Breast epithelium (tissue), 4 donors: ENCODE measurements around the gene DEPP1. TPM values are rescaled to one million over a fixed set of nuclear protein-coding genes. Genes with fewer than 3 reads are reported as not detected.

Experiments
- DNase-seq, 2 donors: peaks; one replicate each; pipeline ENCODE4 v3.0.0-alpha.2; 2019; ENCODE audit warnings: low spot score in 2 of 2
- H3K27ac ChIP-seq, 2 donors: fragments of 200-600 bp; sonication (generic) in 1 of 2; one replicate each; pipeline ENCODE4 v1.5.1; 2016 to 2019; ENCODE audit warnings: mild to moderate bottlenecking in 1 of 2
- H3K27me3 ChIP-seq, 2 donors: fragments of 200-600 bp; sonication (generic) in 1 of 2; one replicate each; pipeline versions ENCODE4 v1.5.1 to v1.6.0; 2017 to 2019; ENCODE audit warnings: control low read depth in 1 of 2, mild to moderate bottlenecking in 1 of 2
- H3K36me3 ChIP-seq: fragments of 200-600 bp; one replicate; pipeline ENCODE4 v1.5.1; 2019
- H3K4me1 ChIP-seq, 2 donors: fragments of 200-600 bp; sonication (generic); one replicate each; pipeline ENCODE4 v1.5.1; 2016 to 2019; ENCODE audit warnings: control low read depth in 1 of 2
- H3K4me3 ChIP-seq, 3 donors: fragments of 200-600 bp; sonication (generic); 1 replicate in 2 of 3; 2 replicates in 1 of 3; pipeline ENCODE4 v1.5.1; 2016 to 2019; ENCODE audit warnings: mild to moderate bottlenecking in 3 of 3, moderate library complexity in 2 of 3
- H3K9me3 ChIP-seq, 2 donors: fragments of 200-600 bp; sonication (generic) in 1 of 2; one replicate each; pipeline ENCODE4 v1.5.1; 2016 to 2019; ENCODE audit warnings: control low read depth in 1 of 2
- CTCF ChIP-seq, 3 donors: fragments of 450-650 bp; IDR thresholded peaks; one replicate each; pipeline ENCODE4 v1.5.1; 2016 to 2017; ENCODE audit warnings: antibody characterized with exemption in 3 of 3, mild to moderate bottlenecking in 3 of 3, moderate library complexity in 3 of 3
- POLR2A ChIP-seq: fragments of 450-650 bp; IDR thresholded peaks from one replicate; pipeline ENCODE4 v1.6.1; 2016; ENCODE audit warnings: antibody characterized with exemption, mild to moderate bottlenecking, moderate library complexity
- POLR2AphosphoS5 ChIP-seq, 3 donors: sonication (generic); formaldehyde crosslinking; IDR thresholded peaks; one replicate each; pipeline ENCODE4 v1.6.1; 2017; ENCODE audit warnings: antibody characterized with exemption in 3 of 3
- intact Hi-C: fragments of 100-400 bp; cut with DNase I; formaldehyde crosslinking; loops from one replicate; pipeline ENCODE4 v1.15.1; 2023; ENCODE audit warnings: low total_unique reads
- total RNA-seq, 3 donors: library from RNA; depleted of rRNA; stranded (reverse); fragments of >200 nt; gene quantifications; one replicate each; pipeline ENCODE4 v1.1.0, GENCODE V29; 2016

The DEPP1 gene
- total RNA-seq, 3 donors from 2014 or later: 139 to 2,057 (median 460) TPM

GRCh38 chr10:44930904-44931620 lies 47.5 kb downstream of the DEPP1 start:
- Histone ChIP-seq H3K27ac (no peak overlapping the region), H3K4me1 (peaks cover 0 to 9% of the 10 kb centered on the region in 2 donors), H3K4me3 (no peak overlapping the region), H3K27me3 (no peaks in the 10 kb centered on the region), H3K9me3 (no peaks in the 10 kb centered on the region), H3K36me3 (no peaks in the 10 kb centered on the region)
- intact Hi-C loops: no loop called here
- DNase-seq: no peak
- TF ChIP-seq POLR2AphosphoS5 (IDR thresholded peaks at IDR 0.05) (no peak), POLR2A (no peak), CTCF (IDR thresholded peaks at IDR 0.05) (no peak)

GRCh38 chr10:44929356-44930255 lies 49.0 kb downstream of the DEPP1 start:
- Histone ChIP-seq H3K36me3 (no peaks in the 10 kb centered on the region), H3K9me3 (no peaks in the 10 kb centered on the region), H3K4me3 (no peak overlapping the region), H3K4me1 (peaks cover 0 to 6% of the 10 kb centered on the region in 2 donors), H3K27ac (no peak overlapping the region), H3K27me3 (no peaks in the 10 kb centered on the region)
- intact Hi-C loops: no loop called here
- DNase-seq: no peak
- no peak for TF ChIP-seq CTCF (IDR thresholded peaks at IDR 0.05)
- TF ChIP-seq POLR2A: no peak
- no peak for TF ChIP-seq POLR2AphosphoS5 (IDR thresholded peaks at IDR 0.05)

- H3K4me1 ChIP-seq: peaks cover 0 to 6% of the 10 kb centered on the region in 2 donors
- no peak overlapping the region for H3K27ac ChIP-seq
- no peaks in the 10 kb centered on the region for H3K27me3 ChIP-seq
- no peak for DNase-seq
- no peak overlapping the region for H3K4me3 ChIP-seq
- TF ChIP-seq POLR2AphosphoS5 (IDR thresholded peaks at IDR 0.05) (no peak), POLR2A (no peak), CTCF (IDR thresholded peaks at IDR 0.05) (no peak)
- intact Hi-C loops: no loop called here
- H3K9me3 ChIP-seq: no peaks in the 10 kb centered on the region
- no peaks in the 10 kb centered on the region for H3K36me3 ChIP-seq
Observed at GRCh38 chr10:44928462-44928861, 50.1 kb downstream of the DEPP1 start.

GRCh38 chr10:44927352-44927751 lies 51.3 kb downstream of the DEPP1 start:
- Histone ChIP-seq H3K27ac (no peak overlapping the region), H3K27me3 (no peaks in the 10 kb centered on the region), H3K4me3 (no peak overlapping the region), H3K4me1 (no peaks in the 10 kb centered on the region), H3K36me3 (no peaks in the 10 kb centered on the region), H3K9me3 (no peaks in the 10 kb centered on the region)
- intact Hi-C loops: no loop called here
- DNase-seq: no peak
- TF ChIP-seq POLR2A (no peak), CTCF (IDR thresholded peaks at IDR 0.05) (no peak), POLR2AphosphoS5 (IDR thresholded peaks at IDR 0.05) (no peak)
